Muscle of leg (tissue), 16 donors: ENCODE data around the gene GPRASP1. TPM values are rescaled to one million over a fixed set of nuclear protein-coding genes. Genes with fewer than 3 reads are reported as not detected.

Source experiments
- DNase-seq: peaks from one replicate; pipeline ENCODE4 v3.0.0; 2013
- H3K27ac ChIP-seq: one replicate; pipeline ENCODE4 v1.5.1; 2013; ENCODE audit warnings: mild to moderate bottlenecking, low read length, control low read depth
- H3K27me3 ChIP-seq: one replicate; pipeline ENCODE4 v1.6.1; 2013; ENCODE audit warnings: low read length; ENCODE audit not compliant: control insufficient read depth, insufficient read depth
- H3K36me3 ChIP-seq: one replicate; pipeline ENCODE4 v1.6.1; 2013; ENCODE audit warnings: low read length; ENCODE audit not compliant: control insufficient read depth, insufficient read depth
- H3K4me1 ChIP-seq: one replicate; pipeline ENCODE4 v1.6.1; 2013; ENCODE audit warnings: low read length; ENCODE audit not compliant: control insufficient read depth, insufficient read depth
- H3K4me3 ChIP-seq: one replicate; pipeline ENCODE4 v1.5.1; 2013; ENCODE audit warnings: low read length, control low read depth
- H3K9me3 ChIP-seq: replicated peaks from 2 replicates; pipeline ENCODE4 v1.6.1; 2013; ENCODE audit warnings: low read depth, low read length; ENCODE audit not compliant: control insufficient read depth
- WGBS: methylation state at CpG from one replicate; pipeline ENCODE4 v1.1.5; 2013; ENCODE audit warnings: missing lambda C conversion rate; ENCODE audit not compliant: insufficient coverage; 5-methylcytosine and 5-hydroxymethylcytosine counted together
- long read RNA-seq, 11 donors: transcript quantifications; one replicate each; lab custom pipeline, GENCODE V29; 2026
- polyA plus RNA-seq, 8 donors: library from polyadenylated mRNA; unstranded; fragments of 120-200 nt; gene quantifications; one replicate each; pipeline versions ENCODE4 v1.2.1 to v1.2.3, GENCODE V29; 2013; ENCODE audit warnings: inconsistent platforms in 1 of 8, low replicate concordance in 1 of 8; ENCODE audit not compliant: insufficient read length in 8 of 8, insufficient read depth in 1 of 8
- total RNA-seq: library from RNA; stranded (reverse); fragments of 120-200 nt; gene quantifications from one replicate; pipeline ENCODE4 v1.2.4, GENCODE V29; 2013

Gene GPRASP1, protein sequence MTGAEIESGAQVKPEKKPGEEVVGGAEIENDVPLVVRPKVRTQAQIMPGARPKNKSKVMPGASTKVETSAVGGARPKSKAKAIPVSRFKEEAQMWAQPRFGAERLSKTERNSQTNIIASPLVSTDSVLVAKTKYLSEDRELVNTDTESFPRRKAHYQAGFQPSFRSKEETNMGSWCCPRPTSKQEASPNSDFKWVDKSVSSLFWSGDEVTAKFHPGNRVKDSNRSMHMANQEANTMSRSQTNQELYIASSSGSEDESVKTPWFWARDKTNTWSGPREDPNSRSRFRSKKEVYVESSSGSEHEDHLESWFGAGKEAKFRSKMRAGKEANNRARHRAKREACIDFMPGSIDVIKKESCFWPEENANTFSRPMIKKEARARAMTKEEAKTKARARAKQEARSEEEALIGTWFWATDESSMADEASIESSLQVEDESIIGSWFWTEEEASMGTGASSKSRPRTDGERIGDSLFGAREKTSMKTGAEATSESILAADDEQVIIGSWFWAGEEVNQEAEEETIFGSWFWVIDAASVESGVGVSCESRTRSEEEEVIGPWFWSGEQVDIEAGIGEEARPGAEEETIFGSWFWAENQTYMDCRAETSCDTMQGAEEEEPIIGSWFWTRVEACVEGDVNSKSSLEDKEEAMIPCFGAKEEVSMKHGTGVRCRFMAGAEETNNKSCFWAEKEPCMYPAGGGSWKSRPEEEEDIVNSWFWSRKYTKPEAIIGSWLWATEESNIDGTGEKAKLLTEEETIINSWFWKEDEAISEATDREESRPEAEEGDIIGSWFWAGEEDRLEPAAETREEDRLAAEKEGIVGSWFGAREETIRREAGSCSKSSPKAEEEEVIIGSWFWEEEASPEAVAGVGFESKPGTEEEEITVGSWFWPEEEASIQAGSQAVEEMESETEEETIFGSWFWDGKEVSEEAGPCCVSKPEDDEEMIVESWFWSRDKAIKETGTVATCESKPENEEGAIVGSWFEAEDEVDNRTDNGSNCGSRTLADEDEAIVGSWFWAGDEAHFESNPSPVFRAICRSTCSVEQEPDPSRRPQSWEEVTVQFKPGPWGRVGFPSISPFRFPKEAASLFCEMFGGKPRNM (N-terminal part only)
- total RNA-seq (11.7 TPM), polyA plus RNA-seq (10 to 100 TPM in 7 of 8 donors, 1 to 10 TPM in 1; 7.9 to 14.9 (median 11.6) TPM)
- long read RNA-seq, donor 1, partial matches to known transcripts: 0 of 1 reads
- long read RNA-seq, donor 1, other reads (novel, unspliced or antisense): 0 of 1 reads
- long read RNA-seq, donor 2: 0 reads
- long read RNA-seq, donor 3, full-length matches to known transcripts: 2 of 8 reads
- long read RNA-seq, donor 3, partial matches to known transcripts: 6 of 8 reads
- long read RNA-seq, donor 3, other reads (novel, unspliced or antisense): 0 of 8 reads
- long read RNA-seq, donor 4, full-length matches to known transcripts: 3 of 3 reads
- long read RNA-seq, donor 4, partial matches to known transcripts: 0 of 3 reads
- long read RNA-seq, donor 4, other reads (novel, unspliced or antisense): 0 of 3 reads
- long read RNA-seq, donor 5: 0 reads
- long read RNA-seq, donor 6, full-length matches to known transcripts: 1 of 1 reads
- long read RNA-seq, donor 6, partial matches to known transcripts: 0 of 1 reads
- long read RNA-seq, donor 6, other reads (novel, unspliced or antisense): 0 of 1 reads
- long read RNA-seq, donor 7, full-length matches to known transcripts: 2 of 2 reads
- long read RNA-seq, donor 7, partial matches to known transcripts: 0 of 2 reads
- long read RNA-seq, donor 7, other reads (novel, unspliced or antisense): 0 of 2 reads
- long read RNA-seq, donor 8, full-length matches to known transcripts: 1 of 1 reads
- long read RNA-seq, donor 8, partial matches to known transcripts: 0 of 1 reads
- long read RNA-seq, donor 8, other reads (novel, unspliced or antisense): 0 of 1 reads
- long read RNA-seq, donor 9: 0 reads
- long read RNA-seq, donor 10, full-length matches to known transcripts: 2 of 2 reads
- long read RNA-seq, donor 10, partial matches to known transcripts: 0 of 2 reads
- long read RNA-seq, donor 10, other reads (novel, unspliced or antisense): 0 of 2 reads
- long read RNA-seq, donor 11: 0 reads

DNA sequence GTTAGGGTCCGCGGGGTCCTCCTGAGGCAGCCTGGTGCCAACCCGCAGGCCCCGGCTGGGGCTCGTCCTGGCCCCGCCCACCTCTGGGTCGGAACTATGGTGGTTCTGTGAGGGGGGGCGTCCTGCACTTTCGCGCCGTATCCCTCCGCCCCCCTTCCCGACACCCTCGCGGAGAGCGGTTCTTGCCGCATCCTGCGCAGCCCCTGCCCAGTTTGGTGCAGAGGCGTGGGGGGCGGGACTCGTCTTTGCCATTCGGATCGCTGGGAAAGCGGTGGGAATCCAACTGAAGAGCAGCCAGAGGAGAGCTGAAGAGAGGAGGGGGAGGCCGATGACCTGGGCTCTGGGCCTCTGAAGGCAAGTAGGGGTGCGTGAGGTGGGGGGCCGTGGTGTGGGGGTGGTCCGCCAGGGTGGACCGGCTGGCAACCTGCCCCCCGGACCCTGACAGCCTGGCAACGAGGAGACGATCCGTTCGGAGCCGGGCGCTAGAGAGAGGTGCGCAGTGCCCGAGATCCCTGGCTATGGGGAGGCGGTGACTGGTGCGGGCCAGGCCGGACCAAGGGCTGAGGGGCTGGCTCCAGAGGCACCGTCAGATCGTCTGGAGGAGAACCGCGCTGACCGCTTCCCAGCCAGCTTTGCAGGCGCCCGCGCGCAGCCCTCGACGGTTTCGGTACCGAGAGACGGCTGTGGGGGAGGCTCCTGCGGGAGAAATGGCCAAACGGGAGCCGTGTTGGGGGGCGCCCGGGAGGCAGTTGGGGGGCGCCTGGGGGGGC is at the start of gene GPRASP1:
GPRASP1 (plus strand) TSS at position 242 of the 770 bp plus-strand sequence. CDS start 2,431 bp downstream, outside the sequence.
- DNase-seq: peak; percentile 88
- Histone ChIP-seq H3K27me3 (peaks cover 12% of the 10 kb centered on the region), H3K36me3 (peaks cover 2% of the 10 kb centered on the region), H3K4me3 (peak within 1 kb of the TSS; percentile 68), H3K4me1 (peaks cover 3% of the 10 kb centered on the region), H3K27ac (peak within 1 kb of the TSS; percentile 82), H3K9me3 (no peaks in the 10 kb centered on the region)
- 30% methylated on average over 52 of the region's 61 CpGs for WGBS

DNA sequence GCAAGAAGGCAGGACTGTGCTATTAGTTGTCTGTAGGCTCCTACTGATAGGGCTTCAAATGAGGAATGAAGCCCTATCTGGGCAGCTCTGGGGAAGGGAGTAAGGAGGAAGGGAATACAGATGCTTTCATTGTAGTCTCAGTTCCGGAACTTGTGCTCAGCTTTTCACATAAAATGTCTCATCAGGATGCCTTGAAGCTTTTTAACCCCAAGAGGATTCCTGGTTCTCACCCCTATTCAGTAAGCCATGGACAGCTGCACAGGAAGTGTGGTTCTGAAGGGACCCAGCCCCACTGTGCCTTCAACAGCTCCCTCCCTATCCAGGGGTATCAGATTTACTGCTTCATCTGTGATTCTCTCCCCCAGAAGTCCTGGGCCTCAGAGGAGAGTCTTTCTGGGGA is 47.0 kb upstream of the GPRASP1 start:
- Histone ChIP-seq H3K27me3 (peaks cover 7% of the 10 kb centered on the region), H3K9me3 (no peaks in the 10 kb centered on the region), H3K4me1 (no peaks in the 10 kb centered on the region), H3K36me3 (peaks cover 9% of the 10 kb centered on the region), H3K27ac (peak overlapping the region; percentile 30), H3K4me3 (no peak overlapping the region)
- peak; percentile 21 for DNase-seq
- WGBS: no CpG with 5 or more reads among the region's 1 CpG

DNA sequence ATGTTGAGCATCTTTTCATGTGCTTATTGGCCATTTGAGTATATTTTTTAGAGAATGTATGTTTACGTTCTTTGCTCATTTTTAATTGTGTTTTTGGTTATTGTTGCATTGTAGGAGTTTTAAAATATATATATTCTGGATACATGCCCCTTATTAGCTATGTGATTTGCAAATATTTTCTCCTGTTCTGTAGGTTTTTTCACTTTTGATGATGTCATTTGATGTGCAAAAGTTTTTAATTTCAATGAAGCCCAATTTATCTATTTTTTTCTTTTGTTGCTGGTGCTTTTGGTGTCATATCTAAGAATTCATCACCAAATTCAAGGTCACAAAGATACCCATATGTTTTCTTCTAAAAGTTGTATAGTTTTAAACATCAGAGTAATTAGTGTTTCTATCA is 45.2 kb upstream of the GPRASP1 start:
- Histone ChIP-seq H3K4me3 (no peak overlapping the region), H3K4me1 (no peaks in the 10 kb centered on the region), H3K27ac (no peak overlapping the region), H3K27me3 (peaks cover 4% of the 10 kb centered on the region), H3K36me3 (peaks cover 9% of the 10 kb centered on the region), H3K9me3 (no peaks in the 10 kb centered on the region)
- DNase-seq: no peak
- WGBS: no CpG with 5 or more reads among the region's 1 CpG

DNA sequence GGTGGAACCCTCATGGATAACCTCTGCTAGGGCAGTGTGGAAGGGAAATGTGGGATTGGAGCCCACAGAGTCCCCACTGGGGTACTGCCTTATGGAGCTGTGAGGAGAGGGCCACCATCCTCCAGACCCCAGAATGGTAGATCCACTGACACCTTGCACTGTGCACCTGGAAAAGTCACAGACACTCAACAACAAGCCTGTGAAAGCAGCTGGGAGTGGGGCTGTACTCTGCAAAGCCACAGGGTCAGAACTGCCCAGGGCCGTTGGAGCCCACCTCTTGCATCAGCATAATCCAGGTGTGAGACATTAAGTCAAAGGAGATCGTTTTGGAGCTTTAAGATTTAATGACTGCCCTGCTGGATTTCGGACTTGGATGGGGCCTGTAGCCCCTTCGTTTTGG is 40.4 kb upstream of the GPRASP1 start:
- Histone ChIP-seq H3K27ac (no peak overlapping the region), H3K36me3 (no peaks in the 10 kb centered on the region), H3K27me3 (peaks cover 9% of the 10 kb centered on the region), H3K9me3 (peaks cover 3% of the 10 kb centered on the region), H3K4me3 (no peak overlapping the region), H3K4me1 (no peaks in the 10 kb centered on the region)
- no peak for DNase-seq
- WGBS: 69% methylated on average over 3 of the region's 4 CpGs

DNA sequence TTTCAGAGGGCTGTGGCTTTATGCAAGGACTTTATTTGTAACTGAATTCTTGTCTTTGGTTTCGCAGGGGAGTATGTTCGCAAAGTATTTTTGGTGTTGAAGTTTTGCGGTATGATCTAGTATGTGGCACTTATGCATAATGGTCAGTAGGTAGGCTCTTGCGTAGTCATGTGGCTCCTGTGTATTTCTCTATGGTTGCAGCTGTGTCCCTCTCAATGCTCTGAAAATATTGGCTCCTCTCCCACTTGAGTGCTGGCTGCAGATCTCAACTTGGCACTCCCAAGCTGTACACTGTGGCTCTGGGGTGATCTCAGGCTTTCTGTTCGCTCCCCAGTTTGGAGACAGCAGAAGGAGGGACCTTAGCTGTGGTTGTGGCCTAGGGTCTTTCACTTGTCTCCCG is 27.2 kb upstream of the GPRASP1 start:
- H3K4me1 ChIP-seq: no peaks in the 10 kb centered on the region
- peaks cover 38% of the 10 kb centered on the region for H3K9me3 ChIP-seq
- H3K27me3 ChIP-seq: peaks cover 4% of the 10 kb centered on the region
- no peak overlapping the region for H3K27ac ChIP-seq
- H3K36me3 ChIP-seq: peaks cover 7% of the 10 kb centered on the region
- no peak overlapping the region for H3K4me3 ChIP-seq
- peak; percentile 11 for DNase-seq
- WGBS: 89% methylated on average over 3 of the region's 6 CpGs

DNA sequence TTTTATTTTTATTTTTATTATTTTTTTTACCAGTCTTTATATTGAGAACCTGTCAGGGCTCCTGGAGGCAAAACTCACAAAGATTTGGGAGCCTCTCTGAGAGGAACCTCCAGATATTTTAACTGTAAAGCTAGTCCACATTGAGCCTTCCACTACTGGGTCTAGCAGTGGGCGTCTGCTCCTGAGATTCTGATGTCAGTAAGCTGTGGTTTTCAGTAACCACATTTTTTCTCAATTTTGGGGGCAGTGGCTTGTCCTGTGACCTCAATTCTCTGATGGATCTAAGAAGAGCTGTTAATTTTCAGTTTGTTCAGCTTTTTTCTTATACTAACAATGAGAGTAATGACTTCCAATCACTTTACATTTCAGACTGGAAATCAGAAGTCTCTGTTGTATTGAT is 23.6 kb upstream of the GPRASP1 start:
- DNase-seq: no peak
- H3K9me3 ChIP-seq: peaks cover 9% of the 10 kb centered on the region
- peaks cover 4% of the 10 kb centered on the region for H3K27me3 ChIP-seq
- no CpG with 5 or more reads among the region's 1 CpG for WGBS
- H3K27ac ChIP-seq: no peak overlapping the region
- no peaks in the 10 kb centered on the region for H3K4me1 ChIP-seq
- H3K4me3 ChIP-seq: no peak overlapping the region
- peaks cover 7% of the 10 kb centered on the region for H3K36me3 ChIP-seq

DNA sequence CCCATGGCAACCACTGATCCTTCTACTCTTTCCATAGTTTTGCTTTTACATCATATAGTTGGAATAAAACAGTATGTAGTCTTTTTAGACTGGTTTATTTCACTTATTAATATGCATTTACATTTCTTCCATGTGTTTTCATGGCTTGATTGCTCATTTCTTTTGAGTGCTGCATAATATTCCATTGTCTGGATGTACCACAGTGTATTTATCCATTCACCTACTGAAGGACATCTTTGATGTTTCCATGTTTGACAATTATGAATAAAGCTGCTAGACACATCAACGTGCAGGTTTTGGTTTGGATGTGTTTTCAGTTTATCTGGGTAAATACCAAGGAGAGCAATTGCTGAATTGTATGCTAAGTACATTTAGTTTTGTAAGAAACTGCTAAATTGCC is 13.7 kb upstream of the GPRASP1 start:
- H3K27me3 ChIP-seq: no peaks in the 10 kb centered on the region
- no peaks in the 10 kb centered on the region for H3K36me3 ChIP-seq
- no peak overlapping the region for H3K4me3 ChIP-seq
- DNase-seq: no peak
- H3K9me3 ChIP-seq: peaks cover 2% of the 10 kb centered on the region
- H3K27ac ChIP-seq: no peak overlapping the region
- no peaks in the 10 kb centered on the region for H3K4me1 ChIP-seq
- no CpG with 5 or more reads among the region's 1 CpG for WGBS

DNA sequence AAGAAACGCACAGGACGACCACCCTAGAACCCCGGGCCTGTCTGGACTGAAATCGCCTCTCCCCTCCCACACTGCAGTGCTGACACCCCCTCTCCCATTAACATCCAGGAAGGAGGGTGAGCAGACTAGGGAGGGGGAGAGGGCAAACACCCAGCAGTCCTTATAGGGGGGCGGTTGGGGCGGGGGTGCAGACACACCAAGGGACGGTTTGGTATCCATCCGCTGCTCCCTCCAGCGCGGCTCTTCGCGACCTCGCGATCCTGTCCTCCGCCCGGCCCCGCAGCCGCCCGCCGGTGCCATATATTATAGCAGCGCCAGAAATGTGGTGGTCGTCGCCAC is 411 bp upstream of the GPRASP1 start:
- peaks cover 3% of the 10 kb centered on the region for H3K4me1 ChIP-seq
- H3K9me3 ChIP-seq: no peaks in the 10 kb centered on the region
- H3K4me3 ChIP-seq: peak overlapping the region; percentile 68
- no peak for DNase-seq
- WGBS: 32% methylated on average over 19 of the region's 23 CpGs
- H3K36me3 ChIP-seq: peaks cover 2% of the 10 kb centered on the region
- peaks cover 8% of the 10 kb centered on the region for H3K27me3 ChIP-seq
- peak overlapping the region; percentile 82 for H3K27ac ChIP-seq
